ENCODE results near the gene TRAPPC4.
"Not testable (repeated sequence)": the region's sequence is repeated elsewhere in the genome, so short reads cannot be mapped to it uniquely, and the experiment has no call there.

The TRAPPC4 gene

GRCh38 chr11:119018074-119018938, at the start of gene TRAPPC4, which contains the start of gene RPS25:
TRAPPC4 (plus strand) TSS chr11:119018766; CDS start chr11:119018796, 30 bp downstream.
RPS25 (minus strand) TSS chr11:119018343; CDS start chr11:119018284, 59 bp downstream.
- DNase-seq, result peak; percentile 86

DNA sequence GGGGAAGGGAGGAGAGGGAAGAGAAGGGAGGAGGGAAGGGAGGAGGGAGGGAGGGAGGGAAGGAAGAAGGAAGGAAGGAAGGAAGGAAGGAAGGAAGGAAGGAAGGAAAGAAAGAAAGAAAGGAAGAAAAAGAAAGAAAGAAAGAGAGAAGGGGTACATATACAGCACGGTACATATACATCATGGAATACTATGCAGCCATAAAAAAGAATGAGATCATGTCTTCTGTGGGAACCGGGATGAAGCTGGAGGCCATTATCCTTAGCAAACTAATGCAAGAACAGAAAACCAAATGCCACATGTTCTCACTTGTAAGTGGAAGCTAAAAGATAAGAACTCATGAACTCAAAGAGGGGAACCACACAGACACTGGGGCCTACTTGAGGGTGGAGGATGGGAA, 49.1 kb upstream of the TRAPPC4 start:
- not testable (repeated sequence) for DNase-seq

- no peak for DNase-seq
Observed at GRCh38 chr11:118971646-118972045, 46.9 kb upstream of the TRAPPC4 start, which contains the start of gene FOXR1. FOXR1 (plus strand) TSS chr11:118971761; CDS start chr11:118971932, 171 bp downstream.

DNA sequence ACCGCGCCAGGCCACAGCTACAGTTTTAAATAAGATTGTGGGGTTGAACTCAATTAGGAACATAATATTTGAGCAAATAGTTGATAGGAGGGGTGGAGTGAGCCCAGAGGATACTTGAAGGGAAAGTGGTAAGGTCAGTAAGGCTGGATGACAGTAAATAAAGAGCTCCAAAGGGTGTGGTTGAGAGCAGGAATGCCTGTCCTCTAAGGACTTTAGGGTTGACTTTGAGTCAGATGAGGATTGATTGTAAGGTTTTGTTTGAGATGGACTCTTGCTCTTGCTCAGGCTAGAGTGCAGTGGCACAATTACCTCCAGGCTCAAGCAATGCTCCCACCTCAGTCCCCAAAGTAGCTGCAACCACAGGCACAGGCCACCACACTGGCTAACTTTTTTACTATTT, 44.6 kb upstream of the TRAPPC4 start:
- DNase-seq, result no peak

DNA sequence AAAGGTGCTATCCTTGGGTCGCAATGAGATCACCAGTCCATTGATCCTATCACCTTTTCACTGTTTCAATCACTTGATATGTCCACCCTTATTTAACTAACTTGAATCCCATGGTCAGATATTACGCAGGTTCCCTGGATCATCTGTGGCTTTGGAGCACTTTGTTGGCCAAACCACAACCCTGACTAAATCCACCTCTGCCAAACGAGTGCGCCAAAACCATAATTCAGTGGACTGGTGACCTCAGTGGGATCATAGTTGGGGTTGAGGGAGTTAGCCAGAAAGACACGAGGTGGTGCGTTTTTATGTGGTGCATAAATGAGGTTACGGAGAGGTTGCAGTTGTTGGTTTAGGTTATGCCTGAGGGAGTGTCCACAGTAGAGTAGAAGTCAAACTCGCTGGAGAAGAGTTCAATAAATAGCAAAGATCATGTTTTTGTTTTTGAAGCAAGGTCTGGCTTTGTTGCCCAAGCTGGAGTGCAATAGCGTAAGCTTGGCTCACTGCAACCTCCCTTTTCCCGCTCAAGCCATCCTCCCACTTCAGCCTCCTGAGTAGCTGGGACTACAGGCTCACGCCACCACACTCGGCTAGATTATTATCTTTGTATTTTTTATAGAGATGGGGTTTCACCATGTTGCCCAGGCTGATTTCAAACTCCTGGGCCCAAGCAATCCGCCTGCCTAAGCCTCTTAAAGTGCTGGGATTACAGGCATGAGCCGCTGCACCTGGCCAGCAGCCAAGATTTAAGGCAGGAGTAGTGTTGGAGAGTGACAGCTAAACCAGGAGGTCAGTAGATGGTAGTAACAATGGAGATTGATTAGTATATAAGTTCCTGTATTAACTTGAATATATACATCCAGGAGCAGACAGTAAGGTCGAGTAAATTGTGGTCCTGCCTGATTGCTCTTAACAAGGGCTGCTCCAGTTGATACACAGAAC, 42.5 kb upstream of the TRAPPC4 start:
- DNase-seq, result no peak

DNA sequence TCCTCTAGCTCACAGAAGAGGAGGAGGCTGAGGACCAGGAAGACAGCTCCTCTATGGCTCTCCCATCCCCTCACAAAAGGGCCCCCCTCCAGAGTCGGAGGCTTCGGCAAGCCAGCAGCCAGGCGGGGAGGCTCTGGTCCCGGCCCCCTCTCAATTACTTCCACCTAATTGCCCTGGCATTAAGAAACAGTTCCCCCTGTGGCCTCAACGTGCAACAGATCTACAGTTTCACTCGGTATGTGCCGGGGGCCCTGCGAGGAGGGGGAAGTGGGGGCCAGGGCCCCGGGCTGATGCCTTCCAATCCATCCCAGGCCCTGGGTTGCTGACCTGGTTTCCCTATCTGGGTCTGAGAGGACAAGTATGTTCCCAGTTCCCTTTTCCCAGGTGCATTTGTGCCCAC, 39.1 kb upstream of the TRAPPC4 start:
- DNase-seq, result no peak

DNA sequence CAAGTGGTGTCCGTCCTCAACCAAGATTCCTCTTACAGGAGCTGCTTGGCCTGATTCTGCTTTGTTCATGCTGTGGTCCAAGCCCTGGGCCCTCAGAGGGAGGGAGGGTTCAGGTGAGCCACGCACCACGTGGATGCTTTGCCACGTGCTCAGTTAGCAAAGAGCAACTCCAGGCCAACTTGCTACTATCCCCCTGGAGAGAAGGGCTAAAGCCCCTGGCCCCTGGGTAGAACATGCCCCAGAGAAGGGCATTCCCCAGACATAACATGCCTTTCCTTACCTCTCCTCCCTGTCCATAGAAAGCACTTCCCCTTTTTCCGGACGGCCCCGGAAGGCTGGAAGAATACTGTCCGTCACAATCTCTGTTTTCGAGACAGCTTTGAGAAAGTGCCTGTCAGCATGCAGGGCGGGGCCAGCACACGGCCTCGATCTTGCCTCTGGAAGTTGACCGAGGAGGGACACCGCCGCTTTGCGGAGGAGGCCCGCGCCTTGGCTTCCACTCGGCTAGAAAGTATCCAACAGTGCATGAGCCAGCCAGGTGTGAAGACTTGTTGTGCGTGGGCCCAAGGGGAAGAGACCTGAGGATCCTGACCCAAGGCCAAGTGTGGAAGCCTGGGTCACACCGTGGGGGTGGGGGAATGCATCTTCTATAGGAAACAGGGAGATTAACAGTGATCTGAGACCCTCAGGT, 38.2 kb upstream of the TRAPPC4 start:
- DNase-seq, result no peak

DNA sequence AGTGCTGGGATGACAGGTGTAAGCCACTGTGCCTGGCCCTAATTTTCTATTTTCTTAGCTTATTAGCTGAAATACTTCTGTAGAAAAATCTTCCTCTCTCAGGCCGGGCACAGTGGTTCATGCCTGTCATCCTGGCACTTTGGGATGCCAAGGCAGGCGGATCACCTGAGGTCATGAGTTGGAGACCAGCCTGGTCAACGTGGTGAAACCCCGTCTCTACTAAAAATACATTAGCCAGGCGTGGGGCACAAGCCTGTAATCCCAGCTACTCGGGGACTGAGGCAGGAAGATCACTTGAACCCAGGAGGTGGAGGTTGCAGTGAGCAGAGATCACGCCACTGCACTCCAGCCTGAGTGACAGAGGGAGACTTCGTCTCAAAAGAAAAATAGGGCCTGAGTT, 34.2 kb upstream of the TRAPPC4 start:
- not testable (repeated sequence) for DNase-seq

DNA sequence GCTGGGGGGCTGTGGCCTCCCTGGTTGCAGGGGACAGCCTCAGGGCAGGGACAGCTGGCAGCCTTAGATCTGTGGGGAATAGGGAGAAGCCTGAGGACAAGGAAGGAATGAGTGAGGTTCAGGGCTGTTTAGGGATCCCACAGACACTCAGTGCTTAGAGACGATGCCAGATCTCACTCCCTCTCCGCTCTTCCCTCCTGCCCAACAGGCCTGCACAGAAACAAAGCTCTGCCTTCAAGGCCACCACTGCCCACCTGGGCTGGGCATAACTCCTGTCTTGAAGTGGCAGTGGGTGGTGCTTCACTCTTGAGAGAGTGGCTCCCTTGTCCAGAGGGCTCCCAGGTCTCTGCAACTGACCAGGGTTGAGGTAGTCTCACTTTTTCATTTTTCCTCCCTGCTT, 33.7 kb upstream of the TRAPPC4 start:
- no peak for DNase-seq

GRCh38 chr11:118988280-118988679, 30.3 kb upstream of the TRAPPC4 start:
- DNase-seq, result no peak

DNA sequence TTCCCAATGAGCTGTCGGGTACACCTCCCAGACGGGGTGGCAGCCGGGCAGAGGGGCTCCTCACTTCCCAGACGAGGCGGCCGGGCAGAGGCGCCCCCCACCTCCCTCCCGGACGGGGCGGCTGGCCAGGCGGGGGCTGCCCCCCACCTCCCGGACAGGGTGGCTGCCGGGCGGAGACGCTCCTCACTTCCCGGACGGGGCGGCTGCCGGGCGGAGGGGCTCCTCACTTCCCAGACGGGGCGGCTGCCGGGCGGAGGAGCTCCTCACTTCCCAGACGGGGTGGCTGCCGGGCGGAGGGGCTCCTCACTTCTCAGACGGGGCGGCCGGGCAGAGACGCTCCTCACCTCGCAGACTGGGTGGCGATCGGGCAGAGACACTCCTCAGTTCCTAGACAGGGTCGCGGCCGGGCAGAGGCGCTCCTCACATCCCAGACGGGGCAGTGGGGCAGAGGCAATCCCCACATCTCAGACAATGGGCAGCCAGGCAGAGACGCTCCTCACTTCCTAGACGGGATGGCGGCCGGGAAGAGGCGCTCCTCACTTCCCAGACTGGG, 27.0 kb upstream of the TRAPPC4 start:
- not testable (repeated sequence) for DNase-seq

- DNase-seq, result no peak
Observed at GRCh38 chr11:118996926-118997626, 21.5 kb upstream of the TRAPPC4 start.

GRCh38 chr11:118997627-118998387, 20.8 kb upstream of the TRAPPC4 start, which contains the start of gene CENATAC:
CENATAC (plus strand) TSS chr11:118998138; CDS start chr11:118998198, 60 bp downstream.
- peak; percentile 55 for DNase-seq

DNA sequence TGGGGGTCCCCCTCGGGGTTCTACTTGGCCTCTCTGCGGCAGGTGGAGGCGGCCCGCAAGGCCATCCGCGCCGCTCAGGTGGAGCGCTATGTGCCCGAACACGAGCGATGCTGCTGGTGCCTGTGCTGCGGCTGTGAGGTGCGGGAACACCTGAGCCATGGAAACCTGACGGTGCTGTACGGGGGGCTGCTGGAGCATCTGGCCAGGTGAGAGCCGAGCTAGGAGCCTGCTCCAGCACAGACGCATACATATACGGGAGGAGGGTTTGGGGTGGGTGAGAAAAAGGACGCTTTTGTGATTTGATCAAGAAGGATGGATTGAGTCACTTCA, 20.2 kb upstream of the TRAPPC4 start:
- DNase-seq, result no peak

DNA sequence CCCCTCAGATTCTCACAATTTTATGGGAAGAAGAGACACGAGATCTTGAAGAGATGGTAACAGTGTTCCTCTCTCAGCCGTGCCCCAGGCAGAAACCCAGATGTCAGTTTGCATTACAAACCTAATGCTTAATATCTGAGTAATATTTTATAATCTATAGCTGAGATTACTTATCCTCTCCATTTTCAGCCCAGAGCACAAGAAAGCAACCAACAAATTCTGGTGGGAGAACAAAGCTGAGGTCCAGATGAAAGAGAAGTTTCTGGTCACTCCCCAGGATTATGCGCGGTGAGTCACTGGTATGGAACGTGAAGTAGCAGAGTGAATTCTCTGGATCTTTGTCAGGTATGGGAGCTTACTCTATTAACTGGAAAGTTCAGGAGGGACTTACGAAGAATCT, 19.7 kb upstream of the TRAPPC4 start:
- no peak for DNase-seq

- no peak for DNase-seq
Observed at GRCh38 chr11:119000906-119001305, 17.7 kb upstream of the TRAPPC4 start.

DNA sequence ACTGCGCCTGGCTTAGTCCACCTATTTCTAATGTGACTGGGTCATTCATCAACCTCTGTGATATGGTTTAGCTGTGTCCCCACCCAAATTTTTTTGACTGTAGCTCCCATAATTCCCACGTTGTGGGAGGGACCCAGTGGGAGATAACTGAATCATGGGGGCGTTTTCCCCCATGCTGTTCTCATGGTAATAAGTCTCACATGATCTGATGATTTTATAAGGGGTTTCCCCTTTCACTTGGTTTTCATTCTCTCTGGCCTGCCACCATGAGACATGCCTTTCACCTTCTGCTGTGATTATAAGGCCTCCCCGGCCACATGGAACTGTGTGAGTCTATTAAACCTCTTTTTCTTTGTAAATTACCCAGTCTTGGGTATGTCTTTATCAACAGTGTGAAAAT, 11.9 kb upstream of the TRAPPC4 start:
- DNase-seq, result no peak

GRCh38 chr11:119011476-119012053, 7.0 kb upstream of the TRAPPC4 start:
- DNase-seq, result no peak

GRCh38 chr11:119012629-119013170, 5.9 kb upstream of the TRAPPC4 start:
- DNase-seq, result no peak

GRCh38 chr11:119014209-119014924, 4.2 kb upstream of the TRAPPC4 start:
- DNase-seq, result no peak
